Embryonic facial prominence (tissue), 1 donor: ENCODE data around the gene TMEM135.

ENCODE experiments used
- DNase-seq: peaks from one replicate; pipeline ENCODE4 v3.0.0-alpha.2; 2016; ENCODE audit errors: extremely low spot score

The TMEM135 gene

GRCh38 chr11:87194985-87195820, 157.5 kb downstream of the TMEM135 start:
- no peak for DNase-seq

- DNase-seq = no peak
These were observed 160.6 kb downstream of the TMEM135 start for GRCh38 chr11:87198266-87198881.

GRCh38 chr11:87201376-87201775, 163.6 kb downstream of the TMEM135 start:
- no peak for DNase-seq

GRCh38 chr11:87203907-87204602, 166.3 kb downstream of the TMEM135 start:
- no peak for DNase-seq

- no peak for DNase-seq
These were observed 175.2 kb downstream of the TMEM135 start for GRCh38 chr11:87212891-87213290.

GRCh38 chr11:87213444-87213843, 175.7 kb downstream of the TMEM135 start:
- no peak for DNase-seq

GRCh38 chr11:87215236-87215635, 177.5 kb downstream of the TMEM135 start:
- no peak for DNase-seq

- DNase-seq = no peak
These were observed 181.5 kb downstream of the TMEM135 start for GRCh38 chr11:87219266-87219665.

GRCh38 chr11:87223816-87224215, 186.1 kb downstream of the TMEM135 start:
- DNase-seq = no peak

GRCh38 chr11:87224486-87224885, 186.8 kb downstream of the TMEM135 start:
- DNase-seq = no peak

GRCh38 chr11:87228820-87229219, 191.1 kb downstream of the TMEM135 start:
- no peak for DNase-seq

GRCh38 chr11:87230995-87231394, 193.3 kb downstream of the TMEM135 start:
- DNase-seq = no peak

- no peak for DNase-seq
These were observed 194.6 kb downstream of the TMEM135 start for GRCh38 chr11:87232320-87232719.

GRCh38 chr11:87235366-87235765, 197.6 kb downstream of the TMEM135 start:
- no peak for DNase-seq

GRCh38 chr11:87236368-87236767, 198.6 kb downstream of the TMEM135 start:
- no peak for DNase-seq

GRCh38 chr11:87239001-87239400, 201.3 kb downstream of the TMEM135 start:
- DNase-seq = no peak

- no peak for DNase-seq
These were observed 201.8 kb downstream of the TMEM135 start for GRCh38 chr11:87239531-87239930.

- no peak for DNase-seq
These were observed 213.8 kb downstream of the TMEM135 start for GRCh38 chr11:87251560-87251959.

GRCh38 chr11:87252869-87253268, 215.1 kb downstream of the TMEM135 start:
- no peak for DNase-seq

- no peak for DNase-seq
These were observed 216.8 kb downstream of the TMEM135 start for GRCh38 chr11:87254562-87254961.

GRCh38 chr11:87255589-87255988, 217.9 kb downstream of the TMEM135 start:
- DNase-seq = no peak

GRCh38 chr11:87256694-87257340, 219.1 kb downstream of the TMEM135 start:
- DNase-seq = no peak
